RCC 7860 (cell line): Measurements from ENCODE around the gene SEPHS1.
"Not testable (repeated sequence)": the region's sequence is repeated elsewhere in the genome, so short reads cannot be mapped to it uniquely, and the experiment has no call there.

Source experiments
- DNase-seq: peaks from one replicate; pipeline ENCODE4 v3.0.0-alpha.2; 2015; ENCODE audit warnings: low spot score
- FAIRE-seq: peaks from 2 replicates; lab custom pipeline; 2012; peaks lifted over from hg19 to GRCh38; lab: Jason Lieb, UNC

The SEPHS1 gene

GRCh38 chr10:13348216-13349017 is at the start of gene SEPHS1:
TSS of gene SEPHS1 (minus strand) at chr10:13348293. CDS start at chr10:13344950, 3,343 bp downstream.
- DNase-seq (peak; percentile 62), FAIRE-seq (no peak)

- FAIRE-seq, result no peak
- no peak for DNase-seq
These were observed 49.0 kb upstream of the SEPHS1 start for GRCh38 chr10:13397052-13397451.

GRCh38 chr10:13396369-13396768 is 48.3 kb upstream of the SEPHS1 start:
- FAIRE-seq, result no peak

GRCh38 chr10:13395540-13395939 is 47.4 kb upstream of the SEPHS1 start:
- no peak for DNase-seq
- no peak for FAIRE-seq

More at GRCh38 chr10:13396369-13396768, 48.3 kb upstream of the SEPHS1 start:
- DNase-seq, result no peak

GRCh38 chr10:13393640-13394039 is 45.5 kb upstream of the SEPHS1 start:
- DNase-seq (no peak), FAIRE-seq (no peak)

GRCh38 chr10:13392701-13393100 is 44.6 kb upstream of the SEPHS1 start:
- FAIRE-seq (no peak), DNase-seq (no peak)

- FAIRE-seq (no peak), DNase-seq (no peak)
These were observed 42.8 kb upstream of the SEPHS1 start for GRCh38 chr10:13390604-13391522.

- FAIRE-seq (no peak), DNase-seq (no peak)
These were observed 40.6 kb upstream of the SEPHS1 start for GRCh38 chr10:13388478-13389230.

GRCh38 chr10:13386021-13386420 is 37.9 kb upstream of the SEPHS1 start:
- FAIRE-seq (no peak), DNase-seq (no peak)

GRCh38 chr10:13383399-13383761 is 35.3 kb upstream of the SEPHS1 start:
- FAIRE-seq (no peak), DNase-seq (no peak)

GRCh38 chr10:13382703-13383398 is 34.8 kb upstream of the SEPHS1 start:
- no peak for FAIRE-seq
- no peak for DNase-seq

- FAIRE-seq, DNase-seq: not testable (repeated sequence)
These were observed 31.0 kb upstream of the SEPHS1 start for GRCh38 chr10:13379061-13379460.

- no peak for DNase-seq
These were observed 28.7 kb upstream of the SEPHS1 start for GRCh38 chr10:13376746-13377145.

GRCh38 chr10:13376297-13376696 is 28.2 kb upstream of the SEPHS1 start:
- DNase-seq (no peak), FAIRE-seq (no peak)

More at GRCh38 chr10:13376746-13377145, 28.7 kb upstream of the SEPHS1 start:
- no peak for FAIRE-seq

GRCh38 chr10:13375791-13376190 is 27.7 kb upstream of the SEPHS1 start:
- no peak for FAIRE-seq
- no peak for DNase-seq

- no peak for FAIRE-seq
- no peak for DNase-seq
These were observed 25.6 kb upstream of the SEPHS1 start for GRCh38 chr10:13373644-13374043.

GRCh38 chr10:13372524-13372923 is 24.4 kb upstream of the SEPHS1 start:
- FAIRE-seq, result no peak
- no peak for DNase-seq

GRCh38 chr10:13371897-13372470 is 23.9 kb upstream of the SEPHS1 start:
- FAIRE-seq, result peak; percentile 66
- DNase-seq, result peak; percentile 70

- DNase-seq (no peak), FAIRE-seq (no peak)
These were observed 18.8 kb upstream of the SEPHS1 start for GRCh38 chr10:13366891-13367290.

- DNase-seq (no peak), FAIRE-seq (no peak)
These were observed 17.7 kb upstream of the SEPHS1 start for GRCh38 chr10:13365831-13366230.
